Measurements from ENCODE around the gene MAFF. TPM values are rescaled to one million over a fixed set of nuclear protein-coding genes. Genes with fewer than 3 reads are reported as not detected.

Gene MAFF
- total RNA-seq, 1 experiment from 2014 or later = 5.8 TPM

GRCh38 chr22:38243007-38243765, 41.4 kb downstream of the MAFF start:
- Histone ChIP-seq H2AFZ (ENCODE audit: low read length) (no peak overlapping the region), H3K14ac (ENCODE audit: insufficient read depth, low read length) (no peak overlapping the region), H3K79me2 (ENCODE audit: insufficient read depth, low read length) (no peaks in the 10 kb centered on the region), H3K9ac (ENCODE audit: extremely low read depth, insufficient read length, low read length) (no peak overlapping the region), H4K20me1 (ENCODE audit: control insufficient read depth, insufficient read depth, insufficient read length) (no peaks in the 10 kb centered on the region), H3K23ac (ENCODE audit: insufficient read length, low read depth, low read length) (no peak overlapping the region), H2BK20ac (ENCODE audit: low read depth, low read length, poor library complexity, severe bottlenecking) (no peak overlapping the region), H3K56ac (ENCODE audit: insufficient read length, low read depth, low read length) (no peak overlapping the region), H3K23me2 (ENCODE audit: insufficient read length, low read depth, low read length, poor library complexity, severe bottlenecking) (no peaks in the 10 kb centered on the region), H2AK5ac (ENCODE audit: insufficient read length, low read length) (no peak overlapping the region), H3K4ac (ENCODE audit: low read depth, low read length) (no peak overlapping the region), H3K79me1 (ENCODE audit: insufficient read depth, low read depth, low read length, poor library complexity, severe bottlenecking) (no peaks in the 10 kb centered on the region), H3K27ac (ENCODE audit: insufficient read length, low read depth, low read length) (no peak overlapping the region), H3T11ph (ENCODE audit: low read length) (no peak overlapping the region), H3K4me1 (ENCODE audit: insufficient read depth, low read length) (no peaks in the 10 kb centered on the region), H2BK12ac (ENCODE audit: insufficient read length, low read depth, low read length) (no peak overlapping the region), H4K91ac (ENCODE audit: insufficient read length, low read depth, low read length) (no peak overlapping the region), H2BK120ac (ENCODE audit: low read depth, low read length, poor library complexity, severe bottlenecking) (no peak overlapping the region), H2BK5ac (ENCODE audit: insufficient read length, low read length) (no peak overlapping the region), H3K27me3 (ENCODE audit: insufficient read depth, low read length) (no peaks in the 10 kb centered on the region), H2BK15ac (ENCODE audit: low read depth, low read length) (no peak overlapping the region), H4K8ac (replicated peaks; ENCODE audit: insufficient read length, low read depth, low read length) (no peak overlapping the region), H3K9me3 (ENCODE audit: control insufficient read depth, low read depth, low read length) (no peaks in the 10 kb centered on the region), H3K18ac (ENCODE audit: insufficient read length, low read depth, low read length) (no peak overlapping the region), H3K4me2 (ENCODE audit: insufficient read depth, insufficient read length, low read length) (no peak overlapping the region), H4K5ac (ENCODE audit: insufficient read length, low read depth, low read length) (no peak overlapping the region)
- no CpG with 5 or more reads among the region's 20 CpGs for WGBS (ENCODE audit: extremely low coverage, insufficient read length, low lambda C conversion rate)
- Mint-ChIP-seq H3K4me3 (no peak overlapping the region; a peak in 1 of 5 replicates), H3K4me1 (peaks cover 23 to 45% of the 10 kb centered on the region in 2 experiments), H3K36me3 (ENCODE audit: insufficient read depth in 1 of 3, low read depth in 3 of 3) (peaks cover 15 to 36% (median 33%) of the 10 kb centered on the region in 3 experiments; a peak in 6 of 7 replicates), H3K27me3 (ENCODE audit: low read depth) (no peaks in the 10 kb centered on the region), H3K27ac (peak overlapping the region; percentile 44 to 93 (median 89); a peak in 6 of 7 replicates), H3K9me3 (no peaks in the 10 kb centered on the region; a peak in 1 of 5 replicates)
- DNase-seq = no peak
- TF ChIP-seq CTCF (conservative IDR thresholded peaks at IDR 0.05) = no peak
